Stimulated activated CD4-positive, alpha-beta T cell treated with anti-CD3 and anti-CD28 coated beads, TNF-alpha, amount 100 ng/mL, for 24 hours (primary cell): ENCODE data around the gene PRR33.

Experiments used
- DNase-seq, 3 experiments: peaks; one replicate each; pipeline ENCODE4 v3.0.0-alpha.2; 2020; ENCODE audit warnings: low read depth in 3 of 3

The PRR33 gene

DNA sequence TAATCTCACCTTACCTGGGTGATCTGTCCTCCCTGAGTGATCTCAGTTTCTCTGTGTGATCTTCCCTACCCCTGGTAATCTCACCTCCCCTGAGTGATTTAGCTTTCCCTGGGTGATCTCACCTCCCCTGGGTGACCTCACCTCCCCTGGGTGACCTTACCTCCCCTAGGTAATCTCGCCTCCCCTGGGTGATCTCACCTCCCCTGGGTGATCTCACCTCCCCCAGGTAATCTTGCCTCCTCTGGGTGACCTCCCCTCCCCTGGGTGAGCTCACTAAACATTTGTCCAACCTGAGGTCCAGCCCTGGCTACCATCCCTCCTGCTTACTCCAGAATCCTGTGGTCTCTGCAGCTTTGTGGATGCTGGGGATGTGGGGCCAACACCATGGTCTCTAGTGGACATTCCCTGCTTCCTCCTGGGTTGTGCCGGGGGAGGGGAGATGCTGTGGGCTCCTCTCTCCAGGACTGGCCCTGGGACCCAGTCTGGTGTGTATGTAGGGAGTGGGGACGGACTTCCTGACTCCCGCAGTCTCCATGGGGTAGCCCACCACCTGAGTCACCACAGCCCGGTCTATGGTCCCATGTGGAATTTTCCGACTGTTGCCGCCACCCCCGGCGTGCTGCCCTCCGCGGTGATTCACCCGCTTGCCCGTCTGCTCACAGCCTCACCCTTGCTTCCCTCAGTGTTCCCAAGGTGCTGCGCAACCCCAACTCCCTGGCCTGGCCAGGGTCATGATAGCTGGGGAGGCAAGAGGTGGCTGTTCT lies 28.9 kb downstream of the PRR33 start:
- DNase-seq = no peak

DNA sequence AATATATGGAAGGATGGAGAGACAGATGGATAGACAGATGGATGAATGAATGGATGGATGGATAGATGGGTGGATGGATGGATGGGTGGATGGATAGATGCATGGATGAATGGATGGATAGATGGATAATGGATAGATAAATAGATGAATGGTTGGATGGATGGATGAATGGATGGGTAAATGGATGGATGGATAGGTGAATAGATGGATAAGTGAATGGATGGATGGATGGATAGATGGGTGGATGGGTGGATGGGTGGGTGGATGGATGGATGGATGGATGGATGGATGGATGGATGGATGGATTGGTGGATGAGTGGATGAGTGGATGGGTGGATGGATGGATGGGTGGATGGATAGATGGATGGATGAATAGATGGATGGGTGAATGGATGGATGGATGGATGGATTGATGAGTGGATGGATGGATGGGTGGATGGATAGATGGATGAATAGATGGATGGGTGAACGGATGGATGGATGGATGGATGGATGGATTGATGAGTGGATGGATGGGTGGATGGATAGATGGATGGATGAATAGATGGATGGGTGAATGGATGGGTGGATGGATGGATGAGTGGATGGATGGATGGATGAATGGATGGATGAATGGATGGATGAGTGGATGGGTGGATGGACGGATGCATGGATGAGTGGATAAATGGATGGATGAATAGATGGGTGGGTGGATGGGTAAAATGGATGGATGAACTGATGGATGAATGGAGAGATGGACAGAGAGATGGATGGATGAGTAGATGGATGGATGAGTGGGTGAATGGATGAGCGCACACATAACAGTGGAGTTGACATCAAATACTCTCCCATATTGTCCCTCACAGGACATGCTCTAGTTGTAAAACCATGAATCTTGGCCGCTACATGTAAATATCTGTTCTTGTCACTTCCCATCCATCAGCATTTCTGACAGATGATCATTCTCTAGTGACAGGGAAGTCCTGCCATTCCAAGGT lies 30.0 kb downstream of the PRR33 start:
- DNase-seq = no peak

DNA sequence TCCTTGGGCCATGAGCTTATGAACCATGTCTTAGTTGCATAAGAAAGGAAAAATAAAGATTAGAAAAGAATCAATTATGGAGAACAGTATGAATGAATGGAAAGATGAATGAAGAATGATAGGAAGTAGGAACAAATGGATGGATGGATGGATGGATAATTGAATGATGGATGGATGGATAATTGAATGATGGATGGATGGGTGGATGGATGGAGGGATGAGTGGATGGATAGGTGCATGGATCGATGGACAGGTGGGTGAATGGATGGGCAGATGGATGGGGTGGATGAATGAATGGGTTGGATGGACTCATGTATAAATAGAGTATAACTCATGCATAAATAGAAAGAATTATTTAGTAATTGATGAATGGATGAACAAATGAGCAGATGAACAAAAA lies 31.6 kb downstream of the PRR33 start:
- no peak for DNase-seq

DNA sequence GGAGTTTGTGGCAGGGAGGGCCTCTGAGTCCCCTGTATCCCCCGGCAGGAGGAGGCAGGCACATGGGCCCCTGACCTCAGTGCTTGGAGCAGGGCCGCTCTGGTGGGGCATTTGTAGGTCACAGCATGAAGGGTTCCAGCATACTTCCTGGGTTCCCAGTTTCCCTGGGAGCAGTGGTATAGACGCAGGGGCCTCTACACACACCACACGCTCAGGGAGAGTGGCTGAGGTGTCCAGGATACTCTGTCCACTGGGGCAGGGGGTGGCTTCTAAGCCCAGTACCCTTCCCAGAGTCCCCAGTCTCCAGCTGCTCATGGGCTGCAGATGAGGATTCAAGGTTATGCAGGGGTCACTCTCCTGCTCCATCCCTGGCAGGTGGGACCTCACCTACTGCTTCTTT lies 32.7 kb downstream of the PRR33 start:
- DNase-seq = no peak

DNA sequence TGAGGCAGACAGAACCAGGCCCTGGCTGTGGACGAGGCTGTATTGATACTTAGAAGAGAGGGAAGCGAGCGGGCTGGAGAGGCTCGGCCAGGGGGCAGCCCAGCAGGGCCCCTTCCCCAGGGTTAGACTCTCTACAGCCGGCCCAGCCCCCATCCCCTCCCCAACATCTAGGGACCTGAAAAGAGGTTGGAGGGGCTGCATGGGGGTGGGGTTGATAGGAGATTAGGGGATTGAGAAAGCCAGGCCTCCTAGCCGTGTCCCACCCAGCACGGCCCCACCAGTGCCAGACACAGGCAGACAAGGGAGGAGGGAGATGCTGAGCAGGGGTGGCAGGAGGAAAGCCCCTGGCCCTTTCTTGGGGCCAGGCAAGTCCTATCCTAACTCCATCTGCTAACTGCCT lies 33.1 kb downstream of the PRR33 start:
- DNase-seq = no peak

DNA sequence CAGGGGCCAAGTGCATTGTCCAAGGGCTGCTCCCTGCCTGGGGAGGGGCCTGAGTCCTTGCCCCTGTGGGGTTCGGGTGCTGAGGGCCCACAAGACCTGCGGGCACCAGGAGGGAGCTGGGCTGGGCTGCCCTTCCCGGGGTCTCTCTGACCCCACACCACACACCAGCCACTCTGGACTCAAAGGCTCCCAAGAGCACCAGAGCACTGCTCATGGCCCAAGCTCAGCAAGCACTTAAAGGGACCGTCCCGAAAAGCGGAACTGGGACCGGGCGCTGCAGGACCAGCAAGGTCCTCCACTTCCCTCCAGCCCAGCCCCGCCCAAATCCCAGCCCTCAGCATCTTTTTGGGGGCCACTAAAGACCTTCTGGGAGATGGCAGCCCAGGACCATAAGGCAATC lies 33.5 kb downstream of the PRR33 start:
- no peak for DNase-seq

DNA sequence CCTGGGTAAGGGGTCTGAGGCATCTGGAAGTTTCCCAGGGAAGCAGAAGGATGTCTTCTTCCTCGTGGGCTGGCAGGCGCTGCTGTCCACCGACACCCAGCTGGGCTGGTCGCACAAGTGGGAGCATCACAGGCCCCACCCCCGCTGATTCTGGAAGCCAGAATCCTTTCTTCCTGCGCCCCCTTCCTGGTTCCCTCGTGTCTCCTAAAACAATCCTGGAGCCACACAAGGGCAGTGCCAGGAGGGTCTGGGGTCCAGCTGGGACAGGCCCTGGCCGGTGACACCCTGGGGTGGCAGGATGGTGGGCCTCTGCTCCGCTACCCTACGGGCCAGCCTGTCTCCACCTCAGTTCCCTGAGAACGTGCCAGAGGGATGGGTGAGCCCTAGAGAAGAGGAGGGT lies 34.6 kb downstream of the PRR33 start:
- no peak for DNase-seq

DNA sequence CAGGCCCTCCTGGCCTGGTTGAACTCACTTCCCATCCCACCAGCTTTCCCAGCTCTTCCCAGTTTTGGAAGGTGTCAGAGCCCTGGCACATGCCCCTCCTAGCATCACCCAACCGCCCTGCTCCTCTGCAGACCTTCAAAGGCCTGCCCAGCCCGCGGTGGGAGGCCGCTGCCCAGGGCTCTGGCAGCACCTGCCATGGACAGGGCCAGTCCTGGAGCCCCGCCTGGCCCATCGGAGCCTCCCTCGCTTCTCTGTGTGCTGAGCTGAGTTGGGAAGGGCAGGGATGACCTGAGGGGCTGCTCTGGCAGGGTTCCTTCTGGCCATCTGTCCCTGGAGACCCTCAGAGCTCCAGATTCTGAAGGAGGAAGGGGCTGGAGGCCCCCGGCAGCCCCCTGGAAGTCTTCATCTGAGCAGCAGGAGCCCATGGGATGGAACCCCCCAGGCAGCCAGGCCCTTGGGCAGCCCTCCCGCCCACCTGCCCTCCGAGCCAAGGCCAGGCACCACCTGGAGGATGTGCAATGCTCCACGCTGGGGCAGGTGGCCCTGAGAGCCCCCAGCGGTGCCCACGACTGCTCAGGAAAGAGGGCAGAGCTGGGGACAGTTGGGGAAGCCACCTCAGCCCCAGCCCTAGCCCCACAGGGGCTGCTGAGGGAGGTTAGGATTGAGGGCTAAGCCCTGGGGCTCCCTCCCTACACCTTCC lies 35.2 kb downstream of the PRR33 start:
- no peak for DNase-seq

DNA sequence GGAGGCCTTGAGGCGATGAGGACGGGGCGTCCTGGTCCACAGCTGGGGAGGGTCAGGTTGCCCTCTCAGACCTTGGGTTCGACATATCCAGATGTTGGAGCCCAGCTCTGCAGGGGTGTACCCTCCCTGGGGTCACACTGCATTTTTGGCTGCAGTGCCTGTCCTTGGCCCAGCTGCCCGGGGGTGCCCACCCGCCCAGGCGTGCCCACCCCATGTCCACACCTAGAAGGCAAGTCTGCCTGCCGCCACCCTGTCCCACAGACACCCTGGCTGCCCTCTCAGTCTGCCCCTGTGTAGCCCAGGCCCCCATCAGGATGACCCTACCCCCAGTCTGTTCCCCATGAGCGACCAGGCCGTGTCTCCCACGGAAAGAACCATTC lies 35.8 kb downstream of the PRR33 start:
- no peak for DNase-seq

DNA sequence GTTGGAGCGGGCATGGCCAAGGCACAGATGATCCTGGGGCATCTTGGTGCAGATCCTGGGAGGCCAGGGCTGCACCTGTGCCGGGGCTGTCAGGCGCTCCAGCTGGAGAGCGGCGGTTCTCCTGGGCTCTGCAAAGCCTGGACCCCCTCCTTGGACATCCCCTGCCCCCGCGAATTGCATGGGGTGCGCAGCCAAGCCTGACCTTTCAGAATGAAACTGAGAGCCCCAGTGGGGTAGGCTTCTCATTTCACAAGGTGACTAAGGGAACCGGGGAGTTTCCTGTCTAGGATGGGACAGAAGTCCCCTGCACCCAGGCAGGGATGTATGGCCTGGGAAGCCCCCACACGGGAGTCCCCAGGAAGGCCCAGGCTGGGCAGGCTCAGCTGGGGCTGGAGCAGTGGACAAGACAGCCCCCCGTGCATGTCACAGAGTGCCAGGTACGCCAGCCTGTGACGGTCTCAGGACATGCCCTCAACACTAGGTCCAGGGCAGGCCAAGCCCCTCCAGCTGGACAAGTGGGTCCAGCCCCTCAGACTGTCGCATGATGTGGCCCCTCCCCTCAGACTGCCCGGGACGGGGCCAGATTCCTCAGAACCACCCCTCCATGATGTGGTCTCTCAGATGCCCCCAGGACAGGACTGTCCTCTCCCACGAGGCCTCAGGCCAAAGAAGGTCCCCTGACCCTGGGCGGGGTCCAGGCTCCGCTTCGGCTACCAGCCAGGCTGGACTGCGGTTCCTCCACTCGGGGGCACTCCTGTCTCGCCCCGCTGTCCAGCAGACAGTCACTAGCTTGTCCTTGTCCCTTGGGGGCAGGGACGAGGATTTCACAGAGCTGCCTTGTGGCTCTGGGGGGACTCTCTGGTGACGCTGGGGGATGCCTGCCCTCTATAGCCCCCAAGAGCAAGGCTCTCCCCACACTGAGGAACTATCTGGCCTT lies 36.5 kb downstream of the PRR33 start:
- peak in 2 of 3 experiments; percentile 22 to 46 for DNase-seq

DNA sequence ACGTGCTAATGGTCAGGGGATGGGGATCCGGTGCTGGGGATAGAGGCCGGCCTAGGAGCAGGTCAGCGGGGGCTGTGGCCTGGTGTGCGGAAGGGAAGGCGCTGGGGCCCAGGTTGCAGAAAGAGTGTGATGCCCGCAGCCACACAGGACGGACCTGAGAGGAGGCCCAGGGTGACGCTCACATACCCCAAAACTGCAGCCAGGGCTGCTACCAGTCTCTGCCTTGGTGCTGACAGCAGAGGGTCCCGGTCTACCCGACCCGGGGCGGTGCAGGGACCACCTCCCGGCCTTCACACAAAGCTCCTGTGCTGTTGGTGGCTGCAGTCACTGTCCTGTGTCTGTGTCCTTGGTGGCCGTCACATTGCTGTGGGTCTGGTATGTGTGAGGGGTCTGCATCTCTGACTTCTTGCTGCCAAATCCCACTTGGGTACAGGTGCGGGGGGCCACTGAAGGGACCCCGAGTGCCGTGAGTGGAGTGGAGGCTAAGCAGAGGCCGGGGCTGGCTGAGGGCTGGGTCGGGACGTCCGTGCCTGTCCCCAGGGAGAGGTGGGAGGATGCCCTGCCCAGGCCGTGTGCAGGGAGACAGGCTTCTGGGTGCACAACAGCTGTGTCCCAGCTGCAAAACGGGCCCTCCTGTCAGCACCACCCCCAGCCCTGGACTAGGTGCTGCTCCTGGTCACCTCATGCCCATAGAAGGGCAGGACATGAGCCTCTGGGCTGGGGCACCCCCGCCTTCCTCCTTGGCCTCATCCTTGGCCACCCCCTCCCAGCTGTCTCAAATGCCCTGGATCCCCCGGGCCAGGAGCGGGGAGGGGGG lies 37.4 kb downstream of the PRR33 start:
- no peak for DNase-seq

DNA sequence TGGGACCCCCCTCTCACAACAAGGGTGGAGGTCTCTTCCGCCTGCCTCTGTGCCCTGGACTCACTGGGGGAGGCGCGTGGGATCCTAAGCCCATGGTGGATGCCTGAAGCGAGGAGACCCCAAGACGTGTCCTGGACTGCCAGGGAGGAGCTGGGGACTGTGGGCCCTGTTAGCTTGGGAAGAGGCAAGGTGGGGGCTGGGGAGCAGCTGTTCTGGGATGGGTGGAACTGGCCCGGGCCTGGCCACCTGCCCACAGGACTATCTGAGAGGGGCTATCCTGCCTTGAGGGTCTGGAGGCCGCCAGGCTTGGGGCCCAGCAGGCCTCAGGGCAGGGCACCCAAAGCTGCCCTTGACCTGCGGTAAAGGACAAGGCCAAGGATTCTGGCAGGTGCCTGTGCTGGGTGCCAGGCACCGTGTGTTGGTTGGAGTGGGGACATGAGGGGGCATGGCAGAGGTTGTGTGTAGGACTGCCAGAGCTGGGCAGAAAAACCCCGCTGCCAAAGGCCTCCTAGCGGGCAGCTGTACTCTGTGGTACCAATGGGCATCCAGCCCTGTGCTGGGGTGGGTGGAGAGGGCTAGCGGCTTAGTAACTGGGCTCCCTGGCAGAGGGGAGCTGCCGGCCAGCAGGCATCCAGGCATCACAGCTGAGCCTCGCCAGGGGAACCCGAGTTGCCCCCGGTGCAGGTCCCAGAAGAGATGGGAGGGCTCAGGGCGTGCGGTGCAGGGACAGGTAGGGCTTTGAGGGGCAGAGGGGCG lies 38.1 kb downstream of the PRR33 start:
- DNase-seq = no peak

DNA sequence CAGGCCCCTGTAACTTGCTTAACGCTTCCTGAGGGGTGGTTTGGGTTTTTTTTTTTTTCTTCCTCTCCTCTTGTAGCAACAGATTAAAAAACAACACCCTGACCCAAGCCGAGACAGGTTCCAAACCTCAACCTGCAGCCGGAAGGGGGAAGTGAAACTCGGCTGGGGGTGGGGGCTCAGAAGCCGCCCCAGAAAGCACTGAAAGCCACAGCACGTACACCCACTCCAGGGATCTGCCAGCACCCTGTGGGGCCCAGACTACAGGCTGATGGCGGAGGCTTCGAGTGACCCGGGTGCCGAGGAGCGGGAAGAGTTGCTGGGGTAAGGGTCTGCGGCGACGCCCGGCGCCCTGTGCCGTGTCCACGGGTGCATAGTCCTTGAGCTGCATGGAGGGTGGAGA lies 38.8 kb downstream of the PRR33 start, which contains the start of gene LSP1:
TSS of gene LSP1 (plus strand) at position 208 of the 400 bp plus-strand sequence. CDS start at position 269, 61 bp downstream.
- peak; percentile 59 to 81 (median 68) for DNase-seq

DNA sequence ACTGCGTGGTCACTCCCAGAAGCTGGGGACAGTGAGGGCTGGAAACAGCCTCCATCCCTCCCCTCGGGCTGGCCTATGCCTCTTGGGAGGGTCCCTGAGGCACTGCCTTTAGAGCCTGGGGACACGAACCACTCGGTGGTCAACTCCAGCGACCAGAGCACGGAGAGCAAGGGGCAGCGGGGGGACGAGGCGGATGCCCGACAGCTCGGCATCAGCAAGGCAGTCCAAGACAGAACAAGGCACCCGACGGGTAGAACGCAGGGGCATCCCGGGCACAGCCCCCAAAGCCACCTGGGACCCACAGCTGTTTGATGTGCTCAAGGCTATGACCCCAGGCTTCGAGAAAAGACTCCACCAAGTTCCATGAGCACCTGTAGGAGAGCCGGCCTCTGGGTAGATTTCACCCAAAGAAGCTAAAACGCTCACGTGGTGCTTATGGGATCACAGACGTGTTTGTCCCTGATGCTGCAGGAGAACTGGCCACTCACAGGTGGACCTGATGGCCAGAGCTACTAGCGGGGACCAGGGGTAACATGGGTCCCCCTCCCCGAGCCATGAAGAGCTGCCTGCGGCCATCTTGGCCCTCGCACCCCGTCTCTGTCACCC lies 39.3 kb downstream of the PRR33 start:
- DNase-seq = no peak

DNA sequence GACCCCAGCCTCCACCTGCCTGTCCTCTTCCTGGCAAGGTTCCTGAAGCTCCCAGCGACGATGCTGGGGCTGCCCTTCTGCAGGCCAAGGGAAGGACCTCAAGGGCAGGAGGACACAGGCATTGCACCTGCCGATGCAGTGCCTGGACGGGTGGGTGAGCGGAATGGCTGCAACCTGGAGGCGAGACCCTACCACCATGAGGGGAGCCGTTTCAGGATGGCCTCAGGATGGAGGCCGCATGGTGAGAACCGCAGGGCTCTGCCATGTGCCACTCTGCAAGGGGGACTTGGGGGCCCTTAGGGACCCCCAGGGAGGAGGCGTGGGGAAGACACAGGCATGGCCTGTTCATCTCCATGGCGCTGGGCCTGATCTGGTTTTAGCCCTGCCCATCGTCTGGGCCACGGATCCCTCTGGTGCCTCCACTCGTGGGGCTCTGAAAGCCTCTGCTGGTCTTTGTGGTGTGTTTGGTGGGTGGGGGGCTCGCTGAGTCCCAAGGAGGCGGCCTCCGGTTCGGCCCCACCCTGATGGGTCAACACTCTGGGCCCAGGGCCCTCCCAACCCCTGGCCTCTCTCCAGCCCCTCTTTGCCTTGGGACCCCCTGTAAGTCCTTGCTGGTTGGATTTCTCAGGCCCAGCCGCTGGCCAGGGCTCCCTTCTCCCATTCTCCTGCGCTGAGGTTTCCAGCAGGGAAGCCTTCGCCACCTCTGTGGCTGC lies 40.1 kb downstream of the PRR33 start:
- DNase-seq = no peak

DNA sequence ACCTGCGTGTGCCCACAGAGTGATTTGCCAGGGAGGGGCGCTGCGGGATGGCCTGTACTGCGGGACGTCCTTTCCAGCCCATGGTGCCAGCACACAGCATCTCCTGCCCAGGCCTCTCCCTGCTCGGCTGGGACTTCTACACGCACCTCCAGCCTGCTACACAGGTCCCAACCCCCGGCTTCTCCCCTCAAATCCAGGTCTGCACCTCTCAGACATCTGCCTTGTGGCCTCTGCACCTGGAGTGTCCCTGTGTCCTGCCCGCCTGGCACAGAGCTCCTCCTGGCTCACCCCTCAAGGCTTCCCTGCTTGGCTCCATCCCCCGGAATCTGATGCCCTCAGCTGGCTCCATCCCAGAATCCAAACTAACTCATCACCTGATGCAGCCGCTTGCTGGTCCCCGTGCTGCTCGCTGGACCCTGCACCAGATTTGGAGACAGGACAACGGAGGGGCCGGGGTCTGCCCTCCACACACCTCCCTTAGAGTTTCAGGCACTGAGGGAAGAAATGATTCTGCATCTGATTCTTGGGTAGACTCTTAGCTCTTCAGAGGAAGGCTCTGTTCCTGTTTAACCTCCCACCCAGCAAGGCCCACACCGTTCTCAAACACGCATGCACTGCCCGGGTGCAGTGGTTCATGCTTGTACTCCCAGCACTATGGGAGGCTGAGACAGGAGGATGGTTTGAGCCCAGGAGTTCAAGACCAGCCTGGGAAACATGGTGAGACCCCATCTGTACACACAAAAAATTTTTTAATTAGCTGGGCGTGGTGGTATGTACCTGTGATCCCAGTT lies 42.9 kb downstream of the PRR33 start:
- DNase-seq = no peak

DNA sequence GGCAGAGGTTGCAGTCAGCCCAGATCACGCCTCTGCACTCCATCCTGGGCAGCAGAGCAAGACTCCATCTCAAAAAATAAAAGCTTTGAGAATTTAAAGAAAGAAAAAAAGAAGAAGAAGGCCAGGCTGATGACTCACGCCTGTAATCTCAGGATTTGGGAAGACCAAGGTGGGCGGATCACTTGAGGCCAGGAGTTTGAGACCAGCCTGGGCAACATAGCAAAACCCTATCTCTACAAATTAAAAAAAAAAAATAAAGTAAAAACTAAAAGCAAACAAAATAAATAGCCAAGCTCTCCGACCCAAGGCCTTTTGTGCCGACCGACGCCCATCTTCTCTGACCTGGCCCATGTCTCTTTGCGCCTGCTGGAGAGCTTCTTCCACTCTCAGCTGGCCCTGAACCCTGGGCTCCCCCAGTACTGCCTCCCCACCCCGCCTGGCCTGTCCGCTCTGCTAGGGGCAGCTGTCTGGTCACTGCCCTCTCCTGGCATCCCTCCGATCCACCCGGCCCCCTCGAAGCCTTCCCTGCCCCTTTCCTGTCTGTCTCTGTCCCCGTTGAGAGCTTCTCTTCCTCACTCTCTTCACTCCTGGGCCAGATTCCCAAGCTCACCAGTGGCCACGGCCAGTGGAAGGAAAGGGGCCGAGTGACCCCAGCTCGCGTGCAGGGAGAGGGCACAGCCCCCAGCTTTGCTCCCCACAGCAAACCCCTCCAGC lies 43.6 kb downstream of the PRR33 start:
- no peak for DNase-seq
